Adrenal gland (tissue), 12 donors: ENCODE data around the gene GRIP1. TPM values are rescaled to one million over a fixed set of nuclear protein-coding genes. Genes with fewer than 3 reads are reported as not detected.

ENCODE experiments used
- DNase-seq, 7 donors: peaks; one replicate each; pipeline ENCODE4 v3.0.0-alpha.2; 2019 to 2020
- H3K27ac ChIP-seq, 5 donors: fragments of 200-600 bp; sonication (generic) in 4 of 5; 1 replicate in 3 of 5; 2 replicates in 2 of 5; pipeline versions ENCODE4 v1.5.1 to v1.8.0; 2016 to 2020; ENCODE audit warnings: mild to moderate bottlenecking in 1 of 5
- H3K27me3 ChIP-seq: fragments of 200-600 bp; 2 replicates; pipeline ENCODE4 v1.8.0; 2021
- H3K36me3 ChIP-seq, 2 donors: fragments of 200-600 bp; replicated peaks in 1 of 2; 1 replicate in 1 of 2; 2 replicates in 1 of 2; pipeline versions ENCODE4 v1.5.1 to v1.8.0; 2018 to 2022
- H3K4me1 ChIP-seq, 2 donors: fragments of 200-600 bp; replicated peaks in 1 of 2; 1 replicate in 1 of 2; 2 replicates in 1 of 2; pipeline versions ENCODE4 v1.5.1 to v1.8.0; 2018 to 2021
- H3K4me3 ChIP-seq, 4 donors: fragments of 200-600 bp; sonication (generic) in 3 of 4; one replicate each; pipeline ENCODE4 v1.5.1; 2016 to 2018
- H3K9me3 ChIP-seq, 3 donors: fragments of 200-600 bp; sonication (generic) in 1 of 3; replicated peaks in 1 of 3; 1 replicate in 2 of 3; 2 replicates in 1 of 3; pipeline versions ENCODE4 v1.5.1 to v1.8.0; 2016 to 2021
- POLR2A ChIP-seq, 2 donors: fragments of 450-650 bp; IDR thresholded peaks; one replicate each; pipeline ENCODE4 v1.6.1; 2017; ENCODE audit warnings: antibody characterized with exemption in 2 of 2, mild to moderate bottlenecking in 2 of 2, moderate library complexity in 1 of 2
- WGBS, 4 donors: extraction: QIAGEN DNeasy Blood & Tissue Kit in 2 of 4; methylation state at CpG; one replicate each; pipeline versions ENCODE4 v1.1.5 to v1.1.7; 2013 to 2017; 5-methylcytosine and 5-hydroxymethylcytosine counted together
- intact Hi-C, 2 donors: fragments of 100-400 bp; cut with DNase I; formaldehyde crosslinking; loops; one replicate each; pipeline versions ENCODE4 v1.14.1 to v1.15.0; 2022 to 2023
- polyA plus RNA-seq, 3 donors: library from polyadenylated mRNA; stranded (reverse); fragments of 200-250 nt in 2 of 3; fragments of 350-450 nt in 1 of 3; fragmentation: Illumina TruSeq in 1 of 3; extraction: RNeasy Lipid Tissue Mini Kit (QIAGEN cat#74804) in 1 of 3; gene quantifications; one replicate each; pipeline ENCODE4 v1.2.3, GENCODE V29; 2013 to 2014
- total RNA-seq, 9 donors: library from RNA; depleted of rRNA in 4 of 9; stranded (reverse); fragments of >200 nt in 4 of 9; fragments of 120-200 nt in 1 of 9; fragmentation: NEBNext Ultra II Directional in 1 of 9; extraction: Animal tissue kit (Norgen Biotek cat#: 25700) in 1 of 9; gene quantifications; one replicate each; pipeline versions ENCODE4 v1.1.0 to v1.2.4, GENCODE V29; 2013 to 2023
- TF ChIP-seq, protein P1 (sequence below), 6 experiments: fragments of 450-650 bp in 4 of 6; fragments of 200-600 bp in 2 of 6; sonication (generic) in 1 of 6; IDR thresholded peaks; 1 replicate in 5 of 6; 2 replicates in 1 of 6; pipeline versions ENCODE4 v1.5.1 to v1.8.0; 2016 to 2021; ENCODE audit warnings: antibody characterized with exemption in 6 of 6, mild to moderate bottlenecking in 2 of 6, moderate library complexity in 1 of 6
- donor health status: healthy with polysubstance abuse.
- donor health status: Bipolar disorder and iron deficiency.
- donor health status: DM: yes; HTN: yes; CAD: no.
- donor health status: DM: no; HTN: no; CAD: no.
- donor health status: DM: no; HTN: no; CAD: no.
- donor health status: DM: yes; HTN: yes; CAD: no.

GRIP1 gene
- total and polyA plus RNA-seq, 12 donors, result 0.54 to 10.8 (median 2.4) TPM

DNA sequence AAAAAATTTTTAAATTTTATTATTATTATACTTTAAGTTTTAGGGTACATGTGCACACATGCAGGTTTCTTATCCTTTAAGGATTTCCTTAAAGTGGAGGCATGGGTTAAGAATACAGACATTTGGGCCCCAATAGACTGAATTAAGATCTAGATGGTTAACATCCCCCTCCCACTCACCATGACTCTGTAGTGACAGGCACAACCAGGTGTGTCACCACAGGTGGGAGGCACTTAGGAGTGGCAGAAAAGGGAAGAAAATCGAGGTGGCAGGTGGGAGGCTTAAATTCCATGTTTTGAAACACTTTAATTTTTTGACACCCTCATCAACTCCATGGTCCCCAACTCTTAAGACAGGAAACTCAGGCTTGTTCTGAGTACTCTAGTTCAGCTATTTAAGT lies 37.6 kb upstream of the GRIP1 start:
- H3K4me1 ChIP-seq, result no peaks in the 10 kb centered on the region
- no peak for DNase-seq
- H3K27ac ChIP-seq, result no peak overlapping the region
- WGBS, 4 donors, result 50 to 76% (median 59%) methylated on average over 1 of the region's 1 CpG
- intact Hi-C loops, result no loop called here
- TF ChIP-seq, protein P1, sequence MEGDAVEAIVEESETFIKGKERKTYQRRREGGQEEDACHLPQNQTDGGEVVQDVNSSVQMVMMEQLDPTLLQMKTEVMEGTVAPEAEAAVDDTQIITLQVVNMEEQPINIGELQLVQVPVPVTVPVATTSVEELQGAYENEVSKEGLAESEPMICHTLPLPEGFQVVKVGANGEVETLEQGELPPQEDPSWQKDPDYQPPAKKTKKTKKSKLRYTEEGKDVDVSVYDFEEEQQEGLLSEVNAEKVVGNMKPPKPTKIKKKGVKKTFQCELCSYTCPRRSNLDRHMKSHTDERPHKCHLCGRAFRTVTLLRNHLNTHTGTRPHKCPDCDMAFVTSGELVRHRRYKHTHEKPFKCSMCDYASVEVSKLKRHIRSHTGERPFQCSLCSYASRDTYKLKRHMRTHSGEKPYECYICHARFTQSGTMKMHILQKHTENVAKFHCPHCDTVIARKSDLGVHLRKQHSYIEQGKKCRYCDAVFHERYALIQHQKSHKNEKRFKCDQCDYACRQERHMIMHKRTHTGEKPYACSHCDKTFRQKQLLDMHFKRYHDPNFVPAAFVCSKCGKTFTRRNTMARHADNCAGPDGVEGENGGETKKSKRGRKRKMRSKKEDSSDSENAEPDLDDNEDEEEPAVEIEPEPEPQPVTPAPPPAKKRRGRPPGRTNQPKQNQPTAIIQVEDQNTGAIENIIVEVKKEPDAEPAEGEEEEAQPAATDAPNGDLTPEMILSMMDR (IDR thresholded peaks at IDR 0.05), result no peak
- TF ChIP-seq POLR2A (IDR thresholded peaks at IDR 0.05), result no peak
- no peaks in the 10 kb centered on the region for H3K9me3 ChIP-seq
- H3K27me3 ChIP-seq, result no peaks in the 10 kb centered on the region
- no peak overlapping the region for H3K4me3 ChIP-seq
- no peaks in the 10 kb centered on the region for H3K36me3 ChIP-seq

DNA sequence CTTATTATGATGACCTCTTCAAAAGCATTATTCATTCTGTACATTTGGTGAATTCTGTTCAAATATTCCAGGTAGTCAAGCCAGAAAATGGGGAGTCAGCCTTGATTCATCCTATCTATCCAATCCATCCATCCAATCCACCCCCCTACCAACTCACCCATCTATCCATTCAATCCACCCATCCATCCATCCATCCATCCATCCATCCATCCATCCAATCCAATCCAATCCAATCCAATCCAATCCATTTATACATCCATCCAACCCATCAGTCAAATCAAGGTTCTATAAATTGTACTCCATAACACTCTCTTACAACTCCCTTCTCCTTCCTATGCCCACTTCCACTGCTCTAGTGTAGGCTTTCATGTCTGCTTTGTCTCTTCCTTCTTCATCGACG lies 35.8 kb upstream of the GRIP1 start:
- WGBS, 4 donors, result 84 to 91% (median 87%) methylated on average over 2 of the region's 2 CpGs
- no peaks in the 10 kb centered on the region for H3K4me1 ChIP-seq
- DNase-seq, result no peak
- intact Hi-C loops, result no loop called here
- no peaks in the 10 kb centered on the region for H3K27me3 ChIP-seq
- H3K27ac ChIP-seq, result no peak overlapping the region
- H3K4me3 ChIP-seq, result no peak overlapping the region
- H3K9me3 ChIP-seq, result no peaks in the 10 kb centered on the region
- no peaks in the 10 kb centered on the region for H3K36me3 ChIP-seq
- TF ChIP-seq, protein P1 (IDR thresholded peaks at IDR 0.05), result no peak
- TF ChIP-seq POLR2A (IDR thresholded peaks at IDR 0.05), result no peak

DNA sequence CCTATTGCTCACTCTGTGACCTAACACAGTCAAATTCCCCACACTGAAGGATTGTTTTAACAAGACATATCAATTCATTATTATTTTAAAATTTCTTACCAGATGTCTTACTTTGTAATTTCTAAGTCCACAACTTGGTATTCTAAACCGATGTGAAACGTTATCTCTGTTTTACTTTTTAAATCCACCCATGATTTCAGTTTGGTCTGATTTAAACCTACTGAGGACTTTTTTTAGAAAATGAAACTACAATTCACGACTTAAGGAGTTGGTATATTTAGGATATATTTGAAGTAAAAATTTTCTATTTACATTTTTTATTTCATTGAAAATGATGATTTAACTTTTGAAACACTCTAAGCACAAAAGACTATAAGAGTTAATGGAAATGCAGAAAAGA lies 35.1 kb upstream of the GRIP1 start:
- 60 to 75% (median 63%) methylated on average over 3 of the region's 3 CpGs for WGBS, 4 donors
- peaks cover 0 to under 1% of the 10 kb centered on the region in 2 donors for H3K4me1 ChIP-seq
- no peak overlapping the region for H3K27ac ChIP-seq
- H3K9me3 ChIP-seq, result no peaks in the 10 kb centered on the region
- H3K4me3 ChIP-seq, result no peak overlapping the region
- H3K27me3 ChIP-seq, result no peaks in the 10 kb centered on the region
- TF ChIP-seq, protein P1 (IDR thresholded peaks at IDR 0.05), result no peak
- no peak for TF ChIP-seq POLR2A (IDR thresholded peaks at IDR 0.05)
- DNase-seq, result no peak
- no peaks in the 10 kb centered on the region for H3K36me3 ChIP-seq
- intact Hi-C loops, result no loop called here

DNA sequence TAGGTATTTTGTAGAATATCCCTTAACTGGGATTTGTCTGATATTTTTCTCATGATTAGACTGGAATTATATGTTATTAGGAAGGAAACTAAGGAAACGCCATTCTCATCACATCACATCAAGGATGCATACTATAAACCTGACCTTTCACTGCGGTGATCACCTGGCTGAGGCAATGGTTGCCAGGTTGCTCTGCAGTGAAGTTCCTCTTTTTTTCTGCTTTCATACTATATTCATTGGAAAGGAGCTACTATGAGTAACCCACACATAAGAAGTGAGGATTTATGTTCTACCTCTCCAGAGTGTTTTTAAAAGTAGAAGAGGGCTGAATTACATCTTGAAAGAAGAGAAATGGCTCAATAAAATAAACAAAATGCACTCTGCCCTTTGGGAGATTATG lies 31.0 kb upstream of the GRIP1 start:
- TF ChIP-seq POLR2A (IDR thresholded peaks at IDR 0.05), result no peak
- TF ChIP-seq, protein P1 (IDR thresholded peaks at IDR 0.05), result no peak
- no peaks in the 10 kb centered on the region for H3K9me3 ChIP-seq
- H3K27ac ChIP-seq, result no peak overlapping the region
- H3K27me3 ChIP-seq, result no peaks in the 10 kb centered on the region
- H3K4me1 ChIP-seq, result peaks cover 0 to 3% of the 10 kb centered on the region in 2 donors
- 69 to 84% (median 81%) methylated on average over 2 of the region's 2 CpGs for WGBS, 4 donors
- no peaks in the 10 kb centered on the region for H3K36me3 ChIP-seq
- intact Hi-C loops, result no loop called here
- H3K4me3 ChIP-seq, result no peak overlapping the region
- DNase-seq, result no peak
